IPS-NIHi11 (cell line): ENCODE results near the gene TTR.

Experiments used
- DNase-seq: peaks from one replicate; pipeline ENCODE4 v3.0.0; 2012; ENCODE audit warnings: mixed read lengths, low spot score

The TTR gene

DNA sequence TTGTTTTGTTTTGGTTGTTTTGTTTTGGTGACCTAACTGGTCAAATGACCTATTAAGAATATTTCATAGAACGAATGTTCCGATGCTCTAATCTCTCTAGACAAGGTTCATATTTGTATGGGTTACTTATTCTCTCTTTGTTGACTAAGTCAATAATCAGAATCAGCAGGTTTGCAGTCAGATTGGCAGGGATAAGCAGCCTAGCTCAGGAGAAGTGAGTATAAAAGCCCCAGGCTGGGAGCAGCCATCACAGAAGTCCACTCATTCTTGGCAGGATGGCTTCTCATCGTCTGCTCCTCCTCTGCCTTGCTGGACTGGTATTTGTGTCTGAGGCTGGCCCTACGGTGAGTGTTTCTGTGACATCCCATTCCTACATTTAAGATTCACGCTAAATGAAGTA is at the start of gene TTR:
TSS of gene TTR (plus strand) at position 250 of the 400 bp plus-strand sequence. CDS start at position 276, 26 bp downstream.
- DNase-seq: no peak

GRCh38 chr18:31546476-31546875 is 45.2 kb upstream of the TTR start:
- DNase-seq: no peak

DNA sequence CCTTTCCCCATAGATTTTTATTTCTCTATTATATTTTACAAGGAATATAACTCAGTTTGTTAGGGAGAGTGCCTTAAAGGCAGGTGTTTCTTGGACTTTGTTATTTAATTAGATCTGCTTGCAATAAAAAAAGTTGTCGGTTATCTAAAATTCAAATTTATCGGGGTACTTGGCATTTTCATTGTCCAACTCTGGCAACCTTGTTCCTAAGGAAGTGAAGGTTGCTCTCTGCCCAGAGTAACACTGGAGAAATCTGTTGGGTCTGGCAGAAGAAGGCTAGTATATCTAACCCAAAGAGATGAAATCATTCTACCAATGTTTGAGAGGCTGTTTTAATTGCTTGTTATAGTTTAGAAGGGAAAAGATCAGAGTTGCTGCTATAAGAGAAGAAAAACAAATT is 42.8 kb upstream of the TTR start:
- no peak for DNase-seq

DNA sequence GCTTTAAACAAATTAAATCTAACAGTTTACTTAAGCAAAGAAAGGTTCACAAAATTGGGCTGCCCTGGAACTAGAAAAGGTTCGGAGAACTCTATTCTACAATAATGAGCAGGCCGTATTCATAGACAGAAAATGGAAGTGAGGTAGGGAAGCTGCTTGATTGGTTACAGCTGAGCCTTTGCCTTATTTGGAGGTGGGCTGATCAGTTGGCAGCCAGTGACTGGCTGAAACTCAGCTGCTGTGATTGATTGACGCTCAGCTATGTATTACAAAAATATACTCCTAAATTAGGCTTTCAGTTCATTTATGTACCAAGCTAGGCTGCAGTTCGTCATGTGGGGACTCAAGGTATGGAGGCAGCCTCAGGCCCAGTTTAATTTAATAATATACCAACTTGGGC is 42.3 kb upstream of the TTR start:
- peak; percentile 25 for DNase-seq

DNA sequence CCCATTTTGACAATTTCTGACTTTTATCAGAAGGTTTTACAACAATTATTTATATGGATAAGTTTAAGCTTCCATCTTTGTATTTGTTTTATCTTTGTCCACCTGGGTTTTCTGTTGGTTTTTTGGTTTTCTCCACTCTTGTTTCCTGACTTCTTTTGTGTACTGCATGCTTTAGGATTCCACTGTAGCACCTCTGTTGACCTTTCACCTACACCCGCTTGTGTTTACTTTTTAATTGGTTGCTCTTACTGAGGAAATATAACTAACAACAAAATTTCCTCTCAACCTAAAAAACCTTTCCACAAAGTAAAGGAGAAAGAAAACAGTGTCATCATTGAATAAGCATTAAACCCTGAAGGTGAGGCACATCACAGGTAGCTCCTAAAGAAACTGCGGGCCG is 39.8 kb upstream of the TTR start:
- no peak for DNase-seq

GRCh38 chr18:31553800-31554199 is 37.9 kb upstream of the TTR start:
- no peak for DNase-seq

- DNase-seq: no peak
Observed at GRCh38 chr18:31554776-31555175, 36.9 kb upstream of the TTR start.

GRCh38 chr18:31555971-31556747 is 35.5 kb upstream of the TTR start:
- DNase-seq: peak; percentile 62

DNA sequence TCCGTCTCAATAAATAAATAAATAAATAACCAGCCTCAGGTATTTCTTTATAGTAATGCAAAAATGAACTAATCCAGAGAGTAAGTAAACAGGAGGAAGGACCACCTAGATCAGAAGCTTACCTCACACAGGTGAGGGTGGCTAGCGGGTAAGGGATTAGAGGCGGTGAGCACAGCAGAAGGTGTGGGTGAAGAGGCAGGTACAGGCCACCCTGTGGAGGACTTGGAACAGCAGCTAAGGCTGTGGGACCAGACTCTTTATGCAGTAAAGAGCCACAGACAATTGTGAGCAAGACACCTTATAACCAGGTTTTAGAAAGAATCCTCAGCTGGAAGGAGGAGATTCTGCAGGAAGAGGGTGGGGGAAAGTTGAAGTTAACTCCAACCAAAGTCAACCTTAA is 34.2 kb upstream of the TTR start:
- no peak for DNase-seq

GRCh38 chr18:31558567-31558966 is 33.1 kb upstream of the TTR start:
- no peak for DNase-seq

GRCh38 chr18:31562726-31563125 is 29.0 kb upstream of the TTR start:
- DNase-seq: no peak

GRCh38 chr18:31563778-31564177 is 27.9 kb upstream of the TTR start:
- no peak for DNase-seq

- DNase-seq: no peak
Observed at GRCh38 chr18:31565345-31565744, 26.3 kb upstream of the TTR start.

DNA sequence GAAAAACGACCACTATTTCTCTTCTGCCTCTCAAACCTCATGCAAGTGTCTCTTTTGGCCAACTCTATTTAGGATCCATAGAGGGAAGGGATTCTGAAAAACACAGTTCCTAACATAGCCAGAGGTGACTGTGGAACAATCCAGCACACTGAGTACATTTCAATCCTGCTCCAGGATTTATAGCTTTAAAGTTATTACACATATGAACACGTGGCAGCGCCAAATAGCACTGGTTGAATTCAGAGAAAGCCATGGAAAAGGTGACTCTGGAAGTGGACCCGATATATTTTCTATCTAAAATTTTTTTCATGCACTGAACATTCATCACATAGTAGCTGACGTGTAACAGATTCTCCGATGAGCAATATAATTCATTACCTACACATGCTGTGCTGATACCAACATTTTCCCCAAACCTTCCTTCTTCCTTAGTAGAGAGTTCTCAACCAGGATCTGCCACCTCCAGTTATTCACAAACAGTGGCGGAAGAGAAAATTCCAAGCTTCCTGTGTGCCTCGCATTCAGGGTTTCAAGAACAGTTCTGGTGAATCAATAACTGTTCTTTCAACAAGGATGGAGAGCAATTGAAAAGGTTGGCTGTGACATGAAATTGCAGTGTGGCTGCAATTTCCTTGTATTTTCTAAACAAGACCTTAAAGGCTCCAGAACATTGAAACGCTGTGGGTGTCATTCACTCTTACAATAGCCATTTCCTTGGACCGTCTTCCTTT is 25.7 kb upstream of the TTR start:
- no peak for DNase-seq

GRCh38 chr18:31566576-31567306 is 24.9 kb upstream of the TTR start:
- no peak for DNase-seq

DNA sequence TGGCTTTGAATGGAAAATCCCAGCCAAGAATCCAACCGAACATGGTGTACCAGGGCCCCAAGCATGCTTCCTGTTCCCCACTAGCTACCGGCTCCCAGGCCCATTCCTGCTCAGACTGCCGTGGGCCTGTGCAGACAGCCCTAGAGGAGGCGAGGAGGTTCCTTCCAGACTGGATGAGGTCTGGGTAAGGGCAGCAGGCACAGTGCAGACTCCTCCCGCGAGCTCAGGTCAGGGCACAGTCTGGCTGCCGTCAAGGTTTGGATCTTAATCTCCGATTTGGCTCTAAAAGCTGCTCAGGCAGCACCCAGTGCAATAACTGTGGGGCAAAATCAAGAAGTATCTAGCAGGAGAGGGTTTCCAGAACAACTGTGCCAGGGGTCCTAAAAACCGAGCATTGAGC is 19.3 kb upstream of the TTR start:
- DNase-seq: no peak

GRCh38 chr18:31573051-31573450 is 18.6 kb upstream of the TTR start:
- no peak for DNase-seq

DNA sequence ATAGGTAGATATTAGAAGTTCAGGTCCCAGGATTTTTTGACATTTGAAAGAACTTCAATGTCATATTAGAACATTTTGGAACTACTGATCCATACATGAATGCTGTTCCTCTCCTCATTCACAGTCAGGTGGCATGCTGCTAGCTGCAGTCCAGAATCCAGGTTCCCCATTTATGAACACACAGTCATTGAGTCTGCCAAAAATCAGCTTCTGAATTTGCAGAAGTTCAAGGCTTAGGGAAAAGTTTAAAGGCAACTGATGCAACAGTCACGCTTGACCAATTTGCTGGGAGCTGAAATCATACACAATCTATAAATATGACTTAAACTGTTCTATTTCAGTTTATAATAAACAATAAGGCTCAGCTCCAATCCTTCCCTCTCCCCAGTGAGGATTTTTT is 17.3 kb upstream of the TTR start:
- no peak for DNase-seq

DNA sequence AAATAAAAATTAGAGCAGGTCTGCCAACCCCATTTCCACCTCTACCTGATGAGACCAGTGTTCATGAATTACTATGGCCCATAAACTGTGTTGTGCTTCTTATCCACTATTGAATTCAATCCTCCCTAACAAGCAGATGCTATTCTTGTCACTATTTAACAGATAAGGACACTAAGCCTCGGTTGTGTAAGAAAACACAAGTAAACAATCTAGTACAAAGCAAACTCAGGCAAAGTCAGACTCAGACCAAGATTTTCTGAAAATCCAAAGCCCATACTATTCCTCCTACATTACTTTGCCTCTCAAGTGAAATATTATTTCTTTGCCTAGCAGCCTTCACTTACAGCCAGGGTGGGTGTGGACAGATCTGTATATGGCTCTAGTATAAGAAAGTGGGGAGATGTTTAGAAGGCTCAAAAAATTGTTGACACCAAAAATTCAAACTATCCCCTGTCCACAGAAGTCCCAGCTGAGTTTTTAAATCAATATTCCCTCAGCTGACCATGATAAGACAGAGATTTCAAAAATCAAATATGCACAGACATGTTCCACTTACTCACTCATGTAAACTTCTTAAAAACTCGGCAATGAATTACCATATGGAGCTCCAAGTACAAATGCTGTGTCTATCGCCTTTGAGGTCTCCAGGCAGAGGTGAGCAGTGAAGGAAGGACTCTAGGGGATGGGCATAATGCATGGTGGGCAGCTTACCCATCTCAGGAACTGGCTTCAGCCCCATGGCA is 16.0 kb upstream of the TTR start:
- no peak for DNase-seq

DNA sequence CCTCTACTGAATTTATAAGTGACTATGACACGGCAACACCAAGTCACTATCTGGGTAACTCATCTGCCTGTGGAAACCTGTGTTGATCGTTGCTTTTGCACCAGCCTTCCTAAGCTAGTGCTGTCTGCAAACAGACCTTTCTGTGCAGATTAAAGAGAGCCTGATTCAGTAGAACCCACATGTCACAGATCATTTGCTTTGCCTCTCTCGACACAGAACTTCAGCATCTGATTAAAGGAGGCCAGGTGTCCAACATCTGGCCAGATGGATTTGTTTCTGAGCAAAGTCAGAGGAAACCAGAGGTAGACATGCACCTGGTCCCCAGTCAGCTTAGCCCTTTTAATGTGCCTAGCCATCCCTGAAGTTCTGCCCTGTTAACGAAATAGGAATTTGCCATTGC is 15.0 kb upstream of the TTR start:
- no peak for DNase-seq

GRCh38 chr18:31577195-31577594 is 14.5 kb upstream of the TTR start:
- no peak for DNase-seq

- DNase-seq: no peak
Observed at GRCh38 chr18:31578126-31578525, 13.6 kb upstream of the TTR start.
